Measurements from ENCODE around the gene PLA2G3.

The PLA2G3 gene

GRCh38 chr22:31094021-31094551 is 46.2 kb downstream of the PLA2G3 start:
- H3K9me3 ChIP-seq (ENCODE audit: severe bottlenecking): no peaks in the 10 kb centered on the region
- no peak for TF ChIP-seq CTCF (IDR thresholded peaks at IDR 0.05; ENCODE audit: low read depth, low read length)
- H3K27ac ChIP-seq: 0 out of 2 replicates have a peak overlapping the region, but pooled peaks have one; percentile 89
- H3K27me3 ChIP-seq (ENCODE audit: insufficient read depth, low read depth, severe bottlenecking): no peaks in the 10 kb centered on the region
- peaks cover 57% of the 10 kb centered on the region for H3K36me3 ChIP-seq
- H3K4me3 ChIP-seq (ENCODE audit: low read depth, low read length): no peak overlapping the region
- no peak for DNase-seq

DNA sequence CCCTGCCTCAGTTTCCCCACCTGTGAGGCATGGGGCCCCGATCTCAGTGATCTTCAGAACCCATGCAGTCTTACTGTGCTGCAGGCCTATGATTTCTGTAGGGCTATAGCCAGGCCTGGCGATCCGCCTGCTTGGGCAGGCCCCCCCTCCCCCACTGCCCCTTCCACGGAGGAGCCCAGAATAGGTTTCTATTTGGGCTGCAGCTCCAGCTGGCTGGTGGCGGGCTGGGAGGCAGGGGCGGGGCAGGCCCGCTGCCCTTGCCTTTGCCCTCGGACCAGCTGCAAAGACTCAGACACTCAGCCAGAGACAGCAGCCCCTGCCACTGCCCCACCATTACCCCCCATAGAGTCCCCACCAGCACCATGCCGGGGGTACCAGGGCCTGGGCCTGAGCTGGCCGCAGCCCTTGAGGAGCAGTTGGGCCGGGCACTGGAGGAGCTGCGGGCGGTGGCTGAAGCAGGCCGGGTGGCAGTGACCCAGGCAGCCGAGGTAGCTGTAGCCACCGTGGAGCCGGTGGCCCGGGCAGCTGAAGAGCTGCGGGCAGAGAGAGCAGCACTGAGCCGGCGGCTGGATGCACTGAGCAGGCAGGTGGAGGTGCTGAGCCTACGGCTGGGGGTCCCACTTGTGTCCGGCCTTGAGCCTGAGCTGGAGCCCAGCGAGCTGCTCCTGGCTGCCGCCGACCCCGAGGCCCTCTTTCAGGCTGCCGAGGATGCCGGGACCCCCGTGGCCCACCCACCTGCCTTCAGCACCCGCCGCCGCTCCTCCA is 47.0 kb downstream of the PLA2G3 start:
- TF ChIP-seq CTCF (IDR thresholded peaks at IDR 0.05; ENCODE audit: low read depth, low read length): no peak
- DNase-seq: no peak
- peak overlapping the region; percentile 89 for H3K27ac ChIP-seq
- no peaks in the 10 kb centered on the region for H3K27me3 ChIP-seq (ENCODE audit: insufficient read depth, low read depth, severe bottlenecking)
- H3K4me3 ChIP-seq (ENCODE audit: low read depth, low read length): no peak overlapping the region
- H3K9me3 ChIP-seq (ENCODE audit: severe bottlenecking): no peaks in the 10 kb centered on the region
- H3K36me3 ChIP-seq: peaks cover 55% of the 10 kb centered on the region

- no peaks in the 10 kb centered on the region for H3K27me3 ChIP-seq (ENCODE audit: insufficient read depth, low read depth, severe bottlenecking)
- peak overlapping the region; percentile 1; the same call in 1 of the 2 replicates for H3K4me3 ChIP-seq (ENCODE audit: low read depth, low read length)
- peak; percentile 91 for DNase-seq
- peaks cover 52% of the 10 kb centered on the region for H3K36me3 ChIP-seq
- no peaks in the 10 kb centered on the region for H3K9me3 ChIP-seq (ENCODE audit: severe bottlenecking)
- H3K27ac ChIP-seq: peak overlapping the region; percentile 89
- TF ChIP-seq CTCF (IDR thresholded peaks at IDR 0.05; ENCODE audit: low read depth, low read length): no peak
Measured at GRCh38 chr22:31092161-31092560, 48.1 kb downstream of the PLA2G3 start.

GRCh38 chr22:31091106-31091975 is 49.0 kb downstream of the PLA2G3 start:
- DNase-seq: no peak
- no peak for TF ChIP-seq CTCF (IDR thresholded peaks at IDR 0.05; ENCODE audit: low read depth, low read length)
- no peaks in the 10 kb centered on the region for H3K9me3 ChIP-seq (ENCODE audit: severe bottlenecking)

GRCh38 chr22:31090217-31091085 is 49.9 kb downstream of the PLA2G3 start:
- H3K4me3 ChIP-seq (ENCODE audit: low read depth, low read length): no peak overlapping the region
- no peaks in the 10 kb centered on the region for H3K9me3 ChIP-seq (ENCODE audit: severe bottlenecking)
- H3K27me3 ChIP-seq (ENCODE audit: insufficient read depth, low read depth, severe bottlenecking): no peaks in the 10 kb centered on the region
- no peak for DNase-seq
- TF ChIP-seq CTCF (IDR thresholded peaks at IDR 0.05; ENCODE audit: low read depth, low read length): no peak
- H3K36me3 ChIP-seq: peaks cover 35% of the 10 kb centered on the region
- peak overlapping the region; percentile 89 for H3K27ac ChIP-seq

More at GRCh38 chr22:31091106-31091975, 49.0 kb downstream of the PLA2G3 start:
- no peaks in the 10 kb centered on the region for H3K27me3 ChIP-seq (ENCODE audit: insufficient read depth, low read depth, severe bottlenecking)
- H3K36me3 ChIP-seq: peaks cover 44% of the 10 kb centered on the region
- peak overlapping the region; percentile 89 for H3K27ac ChIP-seq
- H3K4me3 ChIP-seq (ENCODE audit: low read depth, low read length): no peak overlapping the region
